ENCODE measurements around the gene COPS6.

Gene COPS6

GRCh38 chr7:100089458-100090196 is 858 bp downstream of the COPS6 start:
- Mint-ChIP-seq H3K4me3 (peak overlapping the region; percentile 93 to 97), H3K9me3 (no peaks in the 10 kb centered on the region), H3K36me3 (peaks cover 34 to 41% of the 10 kb centered on the region in 2 donors), H3K27me3 (no peaks in the 10 kb centered on the region), H3K4me1 (peaks cover 30 to 46% of the 10 kb centered on the region in 2 donors), H3K27ac (peak overlapping the region; percentile 96)
- ATAC-seq (replicated peaks) (no peak), DNase-seq (no peak)

DNA sequence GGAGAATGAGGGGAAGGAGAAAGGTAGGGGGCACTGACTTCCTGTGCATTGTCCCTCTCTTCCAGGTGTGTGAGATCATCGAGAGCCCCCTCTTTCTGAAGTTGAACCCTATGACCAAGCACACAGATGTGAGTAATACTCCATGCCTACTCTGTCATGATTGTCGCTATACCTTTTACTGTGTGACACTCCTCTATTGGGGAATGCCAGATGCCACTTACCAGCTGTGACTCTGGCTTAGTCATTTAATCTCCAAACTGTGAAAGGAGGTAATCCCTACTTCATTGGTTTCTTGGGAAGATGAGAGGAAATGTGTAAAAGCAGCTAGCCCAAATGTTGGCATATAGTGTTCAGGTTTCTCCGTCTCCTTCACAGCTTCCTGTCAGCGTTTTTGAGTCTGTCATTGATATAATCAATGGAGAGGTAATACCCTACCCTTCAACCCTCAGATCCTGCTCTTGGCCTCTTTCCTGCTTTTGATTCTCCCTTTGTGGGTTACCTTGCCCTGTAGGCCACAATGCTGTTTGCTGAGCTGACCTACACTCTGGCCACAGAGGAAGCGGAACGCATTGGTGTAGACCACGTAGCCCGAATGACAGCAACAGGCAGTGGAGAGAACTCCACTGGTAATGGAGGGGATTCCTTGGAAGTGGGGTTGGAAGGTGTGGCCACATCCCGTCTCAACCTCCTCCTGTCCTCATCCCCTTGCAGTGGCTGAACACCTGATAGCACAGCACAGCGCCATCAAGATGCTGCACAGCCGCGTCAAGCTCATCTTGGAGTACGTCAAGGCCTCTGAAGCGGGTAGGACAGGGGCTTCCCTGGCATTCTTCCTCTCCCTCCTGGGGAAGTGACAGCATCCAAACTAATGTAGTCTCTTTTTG is 2.0 kb downstream of the COPS6 start:
- peak overlapping the region in 1 of 2 donors; percentile 39 for H3K4me3 Mint-ChIP-seq
- ATAC-seq (replicated peaks) (no peak), DNase-seq (no peak)
- H3K27me3 Mint-ChIP-seq: no peaks in the 10 kb centered on the region
- peaks cover 34 to 50% of the 10 kb centered on the region in 2 donors for H3K4me1 Mint-ChIP-seq
- no peaks in the 10 kb centered on the region for H3K9me3 Mint-ChIP-seq
- H3K36me3 Mint-ChIP-seq: peaks cover 42 to 50% of the 10 kb centered on the region in 2 donors
- H3K27ac Mint-ChIP-seq: peak overlapping the region; percentile 56

DNA sequence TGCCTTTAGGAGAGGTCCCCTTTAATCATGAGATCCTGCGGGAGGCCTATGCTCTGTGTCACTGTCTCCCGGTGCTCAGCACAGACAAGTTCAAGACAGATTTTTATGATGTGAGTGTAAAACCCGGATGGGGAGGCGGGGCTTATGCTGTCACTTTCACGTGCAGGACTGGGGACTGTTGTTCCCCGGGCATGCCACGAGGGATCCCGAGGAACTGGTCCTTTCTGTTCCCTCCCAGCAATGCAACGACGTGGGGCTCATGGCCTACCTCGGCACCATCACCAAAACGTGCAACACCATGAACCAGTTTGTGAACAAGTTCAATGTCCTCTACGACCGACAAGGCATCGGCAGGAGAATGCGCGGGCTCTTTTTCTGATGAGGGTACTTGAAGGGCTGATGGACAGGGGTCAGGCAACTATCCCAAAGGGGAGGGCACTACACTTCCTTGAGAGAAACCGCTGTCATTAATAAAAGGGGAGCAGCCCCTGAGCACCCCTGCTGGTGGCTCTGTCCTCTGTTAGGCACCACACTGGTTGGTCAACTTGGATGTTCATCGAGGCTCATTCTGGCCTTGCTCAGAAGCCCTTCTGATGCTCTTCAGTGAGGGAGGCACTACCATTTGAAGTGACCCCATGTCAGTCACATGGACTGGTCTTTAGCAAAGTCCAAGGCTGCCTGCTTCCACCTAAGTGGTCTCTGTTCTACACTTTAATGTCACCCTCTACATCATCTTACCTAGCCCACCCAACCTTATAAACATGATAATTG is 2.8 kb downstream of the COPS6 start:
- H3K4me3 Mint-ChIP-seq: no peak overlapping the region
- H3K4me1 Mint-ChIP-seq: peaks cover 32 to 52% of the 10 kb centered on the region in 2 donors
- ATAC-seq (replicated peaks) (peak; percentile 4 to 13), DNase-seq (no peak)
- no peaks in the 10 kb centered on the region for H3K9me3 Mint-ChIP-seq
- peaks cover 49 to 54% of the 10 kb centered on the region in 2 donors for H3K36me3 Mint-ChIP-seq
- no peaks in the 10 kb centered on the region for H3K27me3 Mint-ChIP-seq
- H3K27ac Mint-ChIP-seq: peak overlapping the region; percentile 71

GRCh38 chr7:100093054-100093453 is 4.3 kb downstream of the COPS6 start:
- Mint-ChIP-seq H3K27ac (peak overlapping the region; percentile 33), H3K4me3 (no peak overlapping the region), H3K9me3 (no peaks in the 10 kb centered on the region), H3K27me3 (no peaks in the 10 kb centered on the region), H3K4me1 (peaks cover 32 to 60% of the 10 kb centered on the region in 2 donors), H3K36me3 (peaks cover 60 to 64% of the 10 kb centered on the region in 2 donors)
- ATAC-seq (replicated peaks) (no peak), DNase-seq (no peak)

GRCh38 chr7:100093498-100093897 is 4.7 kb downstream of the COPS6 start:
- H3K4me1 Mint-ChIP-seq: peaks cover 35 to 60% of the 10 kb centered on the region in 2 donors
- no peak overlapping the region for H3K27ac Mint-ChIP-seq
- H3K36me3 Mint-ChIP-seq: peaks cover 63 to 69% of the 10 kb centered on the region in 2 donors
- no peaks in the 10 kb centered on the region for H3K27me3 Mint-ChIP-seq
- H3K9me3 Mint-ChIP-seq: no peaks in the 10 kb centered on the region
- no peak overlapping the region for H3K4me3 Mint-ChIP-seq
- DNase-seq (no peak), ATAC-seq (replicated peaks) (no peak)

DNA sequence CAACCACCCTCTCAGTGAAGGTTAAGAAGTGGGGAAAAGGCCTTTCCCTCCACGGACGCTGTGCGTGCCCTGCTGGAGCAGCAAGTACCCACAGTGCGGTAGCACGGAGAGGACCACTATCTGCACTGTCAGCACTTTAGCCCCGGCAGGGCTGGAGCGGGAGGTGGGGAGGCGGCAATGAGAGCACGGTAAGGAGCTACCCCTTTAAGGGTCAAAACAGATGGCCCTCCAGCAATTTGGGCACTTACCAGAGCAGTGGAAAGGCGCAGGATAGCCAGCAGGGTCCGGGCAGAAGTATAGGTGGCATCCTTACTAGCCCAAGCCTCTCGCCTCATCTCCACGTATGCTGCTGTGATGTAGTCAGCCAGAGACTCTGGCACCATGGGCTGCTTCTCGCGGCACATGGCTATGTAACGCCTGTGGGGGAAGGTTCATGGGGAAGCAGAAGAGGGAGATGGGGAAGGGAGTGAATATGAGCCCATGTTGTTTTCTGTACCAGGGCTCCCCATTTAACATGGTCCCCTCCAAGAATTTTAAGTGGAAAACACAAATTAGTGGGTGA is 5.2 kb downstream of the COPS6 start:
- H3K36me3 Mint-ChIP-seq: peaks cover 65 to 74% of the 10 kb centered on the region in 2 donors
- H3K4me1 Mint-ChIP-seq: peaks cover 40 to 64% of the 10 kb centered on the region in 2 donors
- H3K27me3 Mint-ChIP-seq: no peaks in the 10 kb centered on the region
- no peaks in the 10 kb centered on the region for H3K9me3 Mint-ChIP-seq
- H3K27ac Mint-ChIP-seq: no peak overlapping the region
- DNase-seq (no peak), ATAC-seq (replicated peaks) (no peak)
- no peak overlapping the region for H3K4me3 Mint-ChIP-seq

- ATAC-seq (replicated peaks) (no peak), DNase-seq (no peak)
- Mint-ChIP-seq H3K9me3 (no peaks in the 10 kb centered on the region), H3K36me3 (peaks cover 66 to 80% of the 10 kb centered on the region in 2 donors), H3K4me1 (peaks cover 40 to 67% of the 10 kb centered on the region in 2 donors), H3K27ac (peak overlapping the region; percentile 67), H3K4me3 (no peak overlapping the region), H3K27me3 (no peaks in the 10 kb centered on the region)
These were observed 6.5 kb downstream of the COPS6 start for GRCh38 chr7:100095289-100095688.

DNA sequence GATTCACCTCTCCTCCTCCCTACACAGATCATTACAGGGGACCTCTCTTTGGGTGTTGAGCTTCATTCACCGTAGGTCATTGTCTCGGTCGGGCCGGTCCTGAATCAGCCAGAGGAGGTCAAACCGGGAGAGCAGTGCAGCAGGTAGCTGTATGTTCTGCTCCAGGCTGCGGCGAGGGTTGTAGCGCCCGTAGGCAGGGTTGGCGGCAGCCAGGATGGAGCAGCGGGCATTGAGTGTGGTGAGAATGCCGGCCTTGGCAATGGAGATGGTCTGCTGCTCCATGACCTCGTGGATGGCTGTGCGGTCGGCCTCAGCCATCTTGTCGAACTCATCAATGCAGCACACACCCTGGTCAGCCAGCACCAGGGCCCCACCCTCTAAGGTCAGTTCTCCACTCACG is 6.9 kb downstream of the COPS6 start:
- no peak for DNase-seq
- no peaks in the 10 kb centered on the region for H3K9me3 Mint-ChIP-seq
- peak overlapping the region; percentile 67 for H3K27ac Mint-ChIP-seq
- no peaks in the 10 kb centered on the region for H3K27me3 Mint-ChIP-seq
- H3K4me1 Mint-ChIP-seq: peaks cover 37 to 67% of the 10 kb centered on the region in 2 donors
- H3K4me3 Mint-ChIP-seq: no peak overlapping the region
- peaks cover 67 to 80% of the 10 kb centered on the region in 2 donors for H3K36me3 Mint-ChIP-seq
- ATAC-seq (replicated peaks): no peak

DNA sequence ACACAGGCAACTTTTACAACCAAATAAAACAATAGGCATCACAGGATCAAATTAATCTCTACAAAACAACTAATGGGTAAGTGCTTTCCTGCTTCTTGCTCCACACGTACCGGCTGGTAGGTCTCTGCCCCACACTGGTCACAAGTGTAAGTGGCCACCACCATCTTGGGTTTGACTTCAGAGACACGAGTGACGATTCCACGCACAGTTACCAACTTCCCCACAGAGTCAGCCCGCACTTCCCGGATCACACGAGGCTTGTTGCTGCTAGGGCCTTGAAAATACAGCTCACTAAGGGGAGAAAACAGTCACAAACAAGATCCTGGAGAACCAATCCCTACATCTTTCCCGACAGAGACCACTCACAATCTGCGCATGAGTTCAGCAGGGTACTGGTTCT is 10.1 kb downstream of the COPS6 start:
- no peaks in the 10 kb centered on the region for H3K9me3 Mint-ChIP-seq

GRCh38 chr7:100099452-100099851 is 10.7 kb downstream of the COPS6 start:
- Mint-ChIP-seq H3K36me3 (peaks cover 44 to 64% of the 10 kb centered on the region in 2 donors), H3K4me1 (peaks cover 30 to 56% of the 10 kb centered on the region in 2 donors), H3K27ac (peak overlapping the region; percentile 99), H3K4me3 (peak overlapping the region; percentile 96 to 98), H3K9me3 (no peaks in the 10 kb centered on the region), H3K27me3 (no peaks in the 10 kb centered on the region)
- ATAC-seq (replicated peaks) (no peak), DNase-seq (no peak)

More for the DNA sequence above, 10.1 kb downstream of the COPS6 start:
- Mint-ChIP-seq H3K27ac (peak overlapping the region; percentile 75), H3K4me1 (peaks cover 30 to 57% of the 10 kb centered on the region in 2 donors), H3K27me3 (no peaks in the 10 kb centered on the region), H3K36me3 (peaks cover 45 to 62% of the 10 kb centered on the region in 2 donors), H3K4me3 (peak overlapping the region; percentile 28 to 60)
- no peak for ATAC-seq (replicated peaks)
- DNase-seq: no peak

DNA sequence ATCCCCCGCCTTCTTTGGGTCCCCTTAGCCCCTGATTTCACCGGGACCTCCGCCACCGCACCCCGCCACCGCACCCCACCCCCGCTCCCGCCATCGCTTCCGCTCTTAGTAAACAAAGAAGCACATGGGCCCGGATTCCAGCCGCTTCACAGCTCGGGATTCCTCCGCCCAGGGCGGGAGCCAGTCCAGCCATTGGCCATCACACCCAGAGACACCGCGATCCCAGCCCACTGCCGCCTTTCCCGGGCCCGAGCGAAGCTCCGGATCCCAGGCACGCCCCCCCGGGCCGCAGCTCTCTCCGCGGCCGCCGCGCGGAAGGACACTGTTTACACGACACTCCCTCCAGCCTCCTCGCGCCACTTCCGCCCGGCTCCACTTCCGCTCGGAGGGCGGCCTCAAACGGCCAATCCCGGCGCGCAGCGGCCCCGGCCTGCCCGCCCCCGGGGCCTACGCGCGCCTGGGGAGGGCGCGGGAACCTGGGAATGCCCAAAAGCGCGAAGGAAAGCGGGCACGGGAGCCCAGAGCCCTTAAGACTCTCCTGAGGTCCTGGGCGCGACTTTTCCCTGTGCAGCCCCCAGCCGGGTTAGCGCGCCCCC is 11.7 kb downstream of the COPS6 start:
- peak overlapping the region; percentile 99 for H3K27ac Mint-ChIP-seq
- H3K4me1 Mint-ChIP-seq: peaks cover 29 to 55% of the 10 kb centered on the region in 2 donors
- H3K27me3 Mint-ChIP-seq: no peaks in the 10 kb centered on the region
- DNase-seq (peak; percentile 87), ATAC-seq (replicated peaks) (peak; percentile 77 to 80)
- H3K36me3 Mint-ChIP-seq: peaks cover 42 to 67% of the 10 kb centered on the region in 2 donors
- H3K4me3 Mint-ChIP-seq: peak overlapping the region; percentile 96 to 98
- H3K9me3 Mint-ChIP-seq: no peaks in the 10 kb centered on the region

DNA sequence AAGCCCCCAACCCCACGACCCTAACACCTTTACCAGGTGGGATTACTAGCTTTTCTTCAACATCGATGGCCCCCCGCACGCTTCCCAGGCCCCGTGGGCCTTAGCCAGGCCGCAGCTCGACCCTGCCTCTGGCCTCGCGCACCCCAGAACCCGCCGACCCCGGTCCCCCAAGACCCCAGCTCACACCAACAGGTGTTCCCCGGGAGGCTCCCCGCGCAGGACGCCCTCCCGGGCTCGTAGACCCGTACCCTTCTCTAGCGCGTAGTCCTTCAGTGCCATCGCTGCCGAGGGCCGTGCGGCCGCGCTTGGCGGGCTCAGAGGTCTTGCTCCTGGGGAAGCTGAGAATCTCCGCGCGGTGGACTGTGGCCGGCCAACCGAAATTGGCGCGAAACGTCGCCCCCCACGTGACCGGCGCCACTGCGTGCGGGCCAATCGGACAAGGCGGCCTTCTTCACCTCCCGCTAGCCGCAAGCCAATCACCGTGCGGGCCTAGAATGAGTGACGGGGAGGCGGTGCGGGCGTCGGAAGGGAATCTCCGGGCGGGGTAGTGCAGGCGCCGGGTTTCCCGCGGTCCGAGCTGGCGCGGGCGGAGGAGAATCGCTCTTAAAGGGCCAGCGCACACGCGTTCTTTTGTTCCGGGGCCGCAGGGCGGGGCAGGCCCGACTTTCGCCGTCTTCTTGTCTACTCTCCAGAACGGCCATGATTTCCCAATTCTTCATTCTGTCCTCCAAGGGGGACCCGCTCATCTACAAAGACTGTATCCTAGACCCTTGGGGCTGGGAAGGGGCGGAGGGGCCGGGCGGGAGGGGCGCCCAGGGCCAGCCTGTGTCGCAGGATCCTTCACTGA is 12.5 kb downstream of the COPS6 start, which contains the start of the genes AP4M1 and MCM7:
TSS of gene AP4M1 (plus strand) at position 628 of the 847 bp plus-strand sequence. CDS start at position 700, 72 bp downstream.
TSS of gene MCM7 (minus strand) at position 382 of the 847 bp plus-strand sequence. CDS start at position 279, 103 bp downstream.
- peak; percentile 98 for DNase-seq
- no peaks in the 10 kb centered on the region for H3K27me3 Mint-ChIP-seq
- H3K36me3 Mint-ChIP-seq: peaks cover 38 to 68% of the 10 kb centered on the region in 2 donors
- H3K27ac Mint-ChIP-seq: peak within 1 kb of the TSS; percentile 99
- H3K4me3 Mint-ChIP-seq: peak within 1 kb of the TSS; percentile 96 to 98
- H3K9me3 Mint-ChIP-seq: no peaks in the 10 kb centered on the region
- H3K4me1 Mint-ChIP-seq: peaks cover 27 to 50% of the 10 kb centered on the region in 2 donors
- peak; percentile 89 to 91 for ATAC-seq (replicated peaks)

All from stimulated activated naive B cell treated with anti-CD40 and anti-IgM and Interleukin-4, amounts not matched to agents 10 μg/mL and 1 μg/mL and 100 μg/mL, for 72 hours (primary cell).